Measurements from ENCODE around the gene KRTAP5-10. TPM values are rescaled to one million over a fixed set of nuclear protein-coding genes. Genes with fewer than 3 reads are reported as not detected.
A peak's percentile ranks its signal among the peaks of the same experiment; 100 is the strongest.
"Not testable (repeated sequence)": the region's sequence is repeated elsewhere in the genome, so short reads cannot be mapped to it uniquely, and the experiment has no call there.

The KRTAP5-10 gene
- total and polyA plus RNA-seq, 5 experiments from 2014 or later: not detected

DNA sequence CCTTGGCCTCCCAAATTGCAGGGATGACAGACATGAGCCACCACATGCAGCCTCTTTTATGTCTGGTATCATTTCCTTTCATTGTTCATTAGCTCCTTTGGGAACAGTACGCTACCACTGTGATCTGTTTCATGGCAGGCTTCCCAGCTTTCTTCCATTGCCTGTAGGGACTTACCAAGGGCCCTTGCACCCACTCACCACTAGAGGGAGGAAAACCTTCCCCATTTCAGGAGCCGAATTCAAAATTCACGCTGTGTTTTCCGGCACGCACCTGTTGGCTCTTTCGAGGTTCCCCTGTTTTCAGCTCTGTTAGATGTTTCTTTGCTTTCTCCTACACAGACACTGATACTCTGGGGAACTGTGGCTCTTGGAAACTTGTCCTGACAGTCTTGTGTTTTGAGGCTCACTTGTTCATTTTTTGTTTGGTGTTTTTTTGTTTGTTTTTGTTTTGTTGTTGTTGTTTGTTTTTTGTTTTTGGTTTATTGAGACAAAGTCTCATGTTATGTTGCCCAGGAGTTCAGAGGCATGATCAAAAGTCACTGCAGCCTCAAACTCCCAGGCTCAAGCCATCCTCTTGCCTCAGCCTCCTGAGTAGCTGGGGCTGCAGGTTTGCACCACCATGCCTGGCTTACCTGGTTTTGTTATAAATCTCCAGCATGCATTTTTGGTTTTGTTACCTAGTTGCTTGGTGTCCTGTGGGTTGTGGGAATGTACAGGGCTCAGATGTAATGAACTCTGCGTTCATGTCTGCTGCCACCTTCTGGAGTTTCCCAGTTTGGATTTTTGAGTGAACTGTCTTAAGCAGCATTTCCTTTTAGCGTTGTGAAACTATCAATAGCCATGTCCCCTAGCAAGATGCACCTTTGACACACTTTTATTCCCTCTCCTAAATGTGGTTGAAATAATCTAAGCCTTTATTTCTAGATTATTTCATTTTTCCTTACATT is 15.0 kb downstream of the KRTAP5-10 start:
- Mint-ChIP-seq H3K27ac (no peak overlapping the region), H3K27me3 (peaks cover 14 to 43% (median 22%) of the 10 kb centered on the region in 5 donors), H3K36me3 (no peaks in the 10 kb centered on the region), H3K9me3 (no peaks in the 10 kb centered on the region), H3K4me3 (no peak overlapping the region), H3K4me1 (peaks cover 0 to 3% (median 3%) of the 10 kb centered on the region in 4 donors)
- ATAC-seq (no peak), DNase-seq (peak in 3 of 10 donors; percentile 4 to 11 (median 9))
- POLR2A ChIA-PET: no interaction called here

DNA sequence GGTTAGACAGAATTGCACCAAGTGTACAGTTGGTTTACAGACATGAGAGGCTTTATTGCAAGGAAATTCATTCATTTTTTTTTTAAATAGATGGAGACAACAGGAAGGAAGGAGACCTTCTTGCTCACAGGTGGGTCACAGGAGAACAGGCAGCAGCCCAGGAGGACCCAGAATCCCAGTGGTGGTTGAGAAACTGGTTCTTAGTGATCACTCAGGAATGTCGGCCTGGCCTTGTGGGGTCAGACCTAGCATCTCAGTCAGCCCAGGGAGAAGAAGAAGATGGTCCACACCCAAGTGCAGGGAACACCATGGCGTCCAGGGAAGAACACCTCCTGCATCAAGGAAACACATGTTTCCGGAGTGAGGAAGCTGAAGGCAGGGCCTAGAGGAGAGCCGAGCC is 16.5 kb downstream of the KRTAP5-10 start:
- POLR2A ChIA-PET: no interaction called here
- H3K4me3 Mint-ChIP-seq: no peak overlapping the region
- no peaks in the 10 kb centered on the region for H3K9me3 Mint-ChIP-seq
- no peak for DNase-seq
- no peak for ATAC-seq
- no peaks in the 10 kb centered on the region for H3K36me3 Mint-ChIP-seq
- peaks cover 0 to 3% (median 3%) of the 10 kb centered on the region in 4 donors for H3K4me1 Mint-ChIP-seq
- peaks cover 15 to 54% (median 22%) of the 10 kb centered on the region in 5 donors for H3K27me3 Mint-ChIP-seq
- no peak overlapping the region for H3K27ac Mint-ChIP-seq

DNA sequence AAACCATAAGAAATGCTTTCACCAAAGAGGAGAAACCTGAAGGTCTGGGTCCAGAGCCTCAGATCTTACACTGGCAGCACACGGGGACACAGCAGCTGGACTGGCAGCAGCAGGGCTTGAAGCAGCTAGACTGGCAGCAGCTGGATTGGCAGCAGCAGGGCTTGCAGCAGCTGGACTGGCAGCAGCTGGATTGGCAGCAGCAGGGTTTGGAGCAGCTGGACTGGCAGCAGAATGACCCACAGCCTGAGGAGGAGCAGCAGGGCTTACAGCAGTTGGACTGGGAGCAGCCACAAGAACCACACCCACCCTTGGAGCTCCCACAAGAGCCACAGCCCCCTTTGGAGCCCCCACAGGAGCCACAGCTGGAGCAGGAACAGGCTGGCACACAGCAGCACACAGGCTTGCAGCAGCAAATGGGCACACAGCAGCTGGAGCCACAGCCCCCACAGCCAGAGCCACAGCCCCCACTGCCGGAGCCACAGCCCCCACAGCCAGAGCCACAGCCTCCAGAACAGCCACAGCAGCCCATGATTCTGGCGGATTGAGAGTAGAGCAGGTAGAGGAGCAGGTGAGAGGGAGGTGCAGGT is 17.0 kb downstream of the KRTAP5-10 start, which contains the start of gene KRTAP5-11:
TSS of gene KRTAP5-11 (minus strand) at position 567 of the 587 bp plus-strand sequence. CDS start at position 529, 38 bp downstream.
- POLR2A ChIA-PET: no interaction called here
- Mint-ChIP-seq H3K36me3 (no peaks in the 10 kb centered on the region), H3K4me1 (peaks cover 0 to 3% (median 3%) of the 10 kb centered on the region in 4 donors), H3K4me3 (no peak within 1 kb of the TSS), H3K27me3 (peaks cover 15 to 54% (median 22%) of the 10 kb centered on the region in 5 donors), H3K9me3 (no peaks in the 10 kb centered on the region), H3K27ac (no peak within 1 kb of the TSS)
- DNase-seq (no peak), ATAC-seq (no peak)

DNA sequence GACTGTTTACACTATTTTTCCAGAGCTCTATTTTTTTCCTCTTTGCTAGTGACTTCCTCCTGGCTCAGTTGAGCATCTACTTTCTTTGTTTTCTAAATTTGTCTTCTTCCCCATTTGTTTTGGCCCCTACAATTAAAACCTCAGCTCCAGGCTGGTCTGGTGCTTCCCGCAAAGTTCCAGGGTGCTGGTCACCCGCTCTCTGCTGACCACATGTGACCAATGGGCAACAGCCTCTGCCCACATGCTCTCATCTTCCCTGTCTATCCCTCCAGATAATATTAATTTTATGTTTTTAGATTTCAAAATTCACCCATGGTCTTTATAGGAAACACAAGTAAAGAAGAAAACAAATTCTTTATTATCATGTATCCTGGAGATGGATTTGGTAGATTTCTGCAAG is 17.6 kb downstream of the KRTAP5-10 start:
- ATAC-seq, H3K9me3 Mint-ChIP-seq, H3K36me3 Mint-ChIP-seq, DNase-seq, H3K4me3 Mint-ChIP-seq, H3K27ac Mint-ChIP-seq, POLR2A ChIA-PET, H3K4me1 Mint-ChIP-seq: not testable (repeated sequence)
- peaks cover 15 to 54% (median 22%) of the 10 kb centered on the region in 5 donors for H3K27me3 Mint-ChIP-seq

DNA sequence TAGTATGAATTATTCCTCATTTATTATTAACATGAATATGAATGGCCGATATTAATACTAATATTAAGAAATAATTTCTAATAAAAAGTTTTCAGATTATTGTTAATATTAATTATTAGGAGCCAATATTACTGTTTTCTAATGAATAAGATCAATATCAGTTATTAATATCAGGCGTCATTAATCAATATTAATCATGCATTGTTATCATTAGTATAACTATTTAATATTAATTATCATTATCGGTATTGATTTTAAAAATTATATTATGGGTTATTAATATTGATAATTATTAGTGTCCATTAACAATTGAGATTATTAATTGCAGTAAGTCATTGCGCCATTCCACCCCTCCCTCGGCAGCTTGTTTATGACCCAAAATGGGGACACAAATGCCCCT is 20.3 kb downstream of the KRTAP5-10 start:
- not testable (repeated sequence) for H3K4me3 Mint-ChIP-seq, H3K9me3 Mint-ChIP-seq, H3K27ac Mint-ChIP-seq

DNA sequence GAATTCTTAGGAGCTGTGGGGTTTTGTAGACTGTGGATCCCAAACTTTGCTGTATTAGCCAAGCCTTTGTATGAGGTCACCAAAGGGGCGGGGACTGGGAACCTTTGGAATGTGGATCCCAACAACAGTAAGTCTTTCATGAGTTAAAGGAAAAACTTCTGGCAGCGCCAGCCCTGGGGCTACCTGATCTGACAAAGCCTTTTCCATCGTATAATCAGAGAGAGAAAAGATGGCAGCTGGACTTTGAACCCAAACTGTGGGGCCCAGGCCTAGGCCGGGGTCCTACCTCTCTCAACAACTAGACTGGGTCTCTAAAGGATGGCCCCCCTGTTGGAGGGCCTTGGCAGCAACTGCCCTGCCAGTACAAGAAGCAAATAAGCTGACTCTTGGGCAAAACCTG is 23.0 kb downstream of the KRTAP5-10 start:
- H3K4me3 Mint-ChIP-seq, DNase-seq, POLR2A ChIA-PET, ATAC-seq, H3K27ac Mint-ChIP-seq, H3K9me3 Mint-ChIP-seq, H3K36me3 Mint-ChIP-seq, H3K4me1 Mint-ChIP-seq: not testable (repeated sequence)
- peaks cover 6 to 33% (median 10%) of the 10 kb centered on the region in 5 donors for H3K27me3 Mint-ChIP-seq

More for the DNA sequence above, 20.3 kb downstream of the KRTAP5-10 start:
- H3K4me1 Mint-ChIP-seq, H3K36me3 Mint-ChIP-seq, DNase-seq, ATAC-seq, POLR2A ChIA-PET: not testable (repeated sequence)
- H3K27me3 Mint-ChIP-seq: peaks cover 12 to 53% (median 22%) of the 10 kb centered on the region in 5 donors

DNA sequence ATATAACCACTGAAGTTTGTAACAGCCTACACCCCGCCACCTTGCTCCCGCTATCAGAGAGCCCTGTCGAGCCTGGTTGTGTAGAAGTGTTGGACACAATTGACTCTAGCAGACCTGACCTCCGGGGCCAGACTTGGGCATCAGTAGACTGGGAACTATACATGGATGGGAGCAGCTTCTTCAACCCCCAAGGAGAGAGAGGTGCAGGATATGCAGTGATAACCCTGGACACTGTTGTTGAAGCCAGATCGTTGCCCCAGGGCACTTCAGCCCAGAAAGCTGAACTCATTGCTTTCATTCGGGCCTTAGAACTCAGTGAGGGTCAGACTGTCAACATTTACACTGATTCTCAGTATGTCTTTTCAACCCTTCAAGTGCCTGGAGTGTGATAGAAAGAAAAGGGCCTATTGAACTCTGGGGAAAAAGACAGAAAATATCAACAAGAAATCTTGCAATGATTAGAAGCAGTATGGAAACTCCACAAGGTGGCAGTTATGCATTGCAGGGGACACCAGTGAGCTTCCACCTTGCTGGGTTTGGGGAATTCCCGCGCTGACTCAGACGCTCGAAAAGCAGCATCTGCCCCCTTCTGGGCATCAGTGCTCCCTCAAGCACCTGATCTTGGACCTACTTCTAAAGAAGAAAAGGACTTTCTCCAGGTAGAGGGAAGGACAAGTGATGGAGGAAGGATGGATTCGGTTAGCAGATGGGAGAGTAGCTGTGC is 23.6 kb downstream of the KRTAP5-10 start:
- POLR2A ChIA-PET: not testable (repeated sequence)

DNA sequence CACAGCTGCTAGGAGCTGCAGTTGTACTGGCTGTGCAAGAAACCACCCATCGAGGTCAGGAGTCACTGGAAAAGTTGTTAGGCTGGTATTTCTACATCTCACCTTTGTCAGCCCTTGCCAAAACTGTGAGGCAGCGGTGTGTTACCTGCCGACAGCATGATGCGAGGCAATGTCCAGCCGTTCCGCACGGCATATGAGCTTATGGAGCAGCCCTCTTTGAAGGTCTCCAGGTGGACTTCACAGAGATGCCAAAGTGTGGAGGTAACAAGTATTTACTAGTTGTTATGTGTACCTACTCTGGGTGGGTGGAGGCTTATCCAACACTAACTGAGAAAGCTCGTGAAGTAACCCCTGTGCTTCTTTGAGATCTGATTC is 24.2 kb downstream of the KRTAP5-10 start:
- DNase-seq, POLR2A ChIA-PET, H3K9me3 Mint-ChIP-seq, ATAC-seq, H3K36me3 Mint-ChIP-seq, H3K4me1 Mint-ChIP-seq, H3K4me3 Mint-ChIP-seq, H3K27ac Mint-ChIP-seq: not testable (repeated sequence)
- peaks cover 6 to 31% (median 7%) of the 10 kb centered on the region in 5 donors for H3K27me3 Mint-ChIP-seq

More for the DNA sequence above, 23.6 kb downstream of the KRTAP5-10 start:
- not testable (repeated sequence) for H3K27ac Mint-ChIP-seq, ATAC-seq, H3K4me3 Mint-ChIP-seq, H3K36me3 Mint-ChIP-seq, H3K9me3 Mint-ChIP-seq, H3K4me1 Mint-ChIP-seq
- peaks cover 6 to 34% (median 10%) of the 10 kb centered on the region in 5 donors for H3K27me3 Mint-ChIP-seq
- DNase-seq: peak in 4 of 10 donors; percentile 4 to 12 (median 9)

DNA sequence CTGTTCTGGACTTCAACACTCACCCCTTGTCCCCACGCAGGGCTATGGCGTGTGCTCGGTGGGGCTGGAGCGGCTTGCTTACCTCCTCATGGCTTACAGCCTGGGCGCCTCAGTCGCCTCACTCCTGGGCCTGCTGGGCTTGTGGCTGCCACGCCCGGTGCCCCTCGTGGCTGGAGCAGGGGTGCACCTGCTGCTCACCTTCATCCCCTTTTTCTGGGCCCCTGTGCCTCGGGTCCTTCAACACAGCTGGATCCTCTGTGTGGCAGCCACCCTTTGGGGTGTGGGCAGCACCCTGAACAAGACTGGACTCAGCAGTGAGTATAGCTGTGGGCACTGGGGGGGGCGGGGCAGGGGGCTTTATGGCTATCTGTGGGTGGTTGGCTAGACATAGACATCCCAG is 37.9 kb downstream of the KRTAP5-10 start:
- H3K4me1 Mint-ChIP-seq: peaks cover 5 to 12% (median 6%) of the 10 kb centered on the region in 4 donors
- H3K36me3 Mint-ChIP-seq, DNase-seq, H3K27ac Mint-ChIP-seq, H3K9me3 Mint-ChIP-seq, H3K4me3 Mint-ChIP-seq, ATAC-seq, POLR2A ChIA-PET: not testable (repeated sequence)
- peaks cover 8 to 64% (median 33%) of the 10 kb centered on the region in 5 donors for H3K27me3 Mint-ChIP-seq

DNA sequence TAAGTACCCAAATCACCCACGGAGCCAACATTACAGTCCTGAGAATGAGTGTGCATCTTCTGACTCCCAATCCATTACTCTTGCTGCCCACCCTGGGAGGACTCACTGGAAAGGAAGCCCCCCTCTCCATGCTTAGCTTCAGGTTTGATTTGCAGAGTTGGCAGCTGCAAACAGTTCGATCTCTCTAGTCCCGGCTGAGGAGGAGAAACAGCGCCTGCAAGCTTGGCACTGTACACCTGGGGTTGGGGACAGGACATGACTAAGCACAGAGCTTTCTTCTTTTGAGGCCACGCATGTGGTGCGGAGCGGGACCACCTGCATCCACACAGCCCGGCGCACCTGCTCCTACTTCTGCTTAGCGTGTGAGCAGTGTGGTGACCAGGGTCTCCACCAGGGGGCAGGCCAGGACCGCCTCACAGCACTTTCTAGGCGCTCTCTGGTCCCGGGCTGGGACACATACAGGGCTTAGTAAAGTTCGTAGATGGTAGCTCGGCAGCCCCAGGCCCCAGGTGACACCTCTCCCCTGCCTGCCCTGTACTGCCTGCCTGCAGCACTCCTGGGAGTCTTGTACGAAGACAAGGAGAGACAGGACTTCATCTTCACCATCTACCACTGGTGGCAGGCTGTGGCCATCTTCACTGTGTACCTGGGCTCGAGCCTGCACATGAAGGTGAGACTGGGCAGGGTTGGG is 39.6 kb downstream of the KRTAP5-10 start:
- DNase-seq, H3K9me3 Mint-ChIP-seq, H3K36me3 Mint-ChIP-seq, ATAC-seq, H3K27ac Mint-ChIP-seq, POLR2A ChIA-PET: not testable (repeated sequence)
- Mint-ChIP-seq H3K27me3 (peaks cover 14 to 67% (median 42%) of the 10 kb centered on the region in 5 donors), H3K4me3 (peak overlapping the region in 1 of 10 donors; percentile 27), H3K4me1 (peaks cover 5 to 12% (median 6%) of the 10 kb centered on the region in 4 donors)

DNA sequence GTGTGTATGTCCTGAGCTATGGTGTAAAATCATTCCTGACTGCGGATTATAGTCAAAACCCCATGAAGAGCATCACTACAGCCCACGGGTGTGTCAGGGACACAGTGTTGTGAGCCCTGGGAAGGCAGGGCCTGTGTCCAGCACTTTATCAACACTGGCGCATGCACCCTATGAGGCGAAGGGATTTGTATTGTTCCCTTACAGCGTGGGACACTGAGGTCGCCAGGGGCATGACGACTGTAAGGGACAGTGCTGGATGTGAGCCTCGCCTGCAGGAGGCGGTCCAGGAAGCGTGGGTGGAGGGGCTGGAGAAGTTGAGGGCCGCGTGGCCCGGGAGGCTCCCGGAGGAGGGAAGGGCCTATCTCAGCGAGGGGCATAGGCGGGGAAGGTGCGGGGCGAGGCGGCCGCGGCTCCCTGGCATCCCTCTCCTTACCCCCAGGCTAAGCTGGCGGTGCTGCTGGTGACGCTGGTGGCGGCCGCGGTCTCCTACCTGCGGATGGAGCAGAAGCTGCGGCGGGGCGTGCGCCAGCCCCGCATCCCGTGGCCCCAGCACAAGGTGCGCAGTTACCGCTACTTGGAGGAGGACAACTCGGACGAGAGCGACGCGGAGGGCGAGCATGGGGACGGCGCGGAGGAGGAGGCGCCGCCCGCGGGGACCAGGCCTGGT is 41.6 kb downstream of the KRTAP5-10 start:
- H3K9me3 Mint-ChIP-seq, H3K36me3 Mint-ChIP-seq, ATAC-seq, H3K27ac Mint-ChIP-seq, DNase-seq, POLR2A ChIA-PET: not testable (repeated sequence)
- Mint-ChIP-seq H3K4me1 (peaks cover 5 to 12% (median 6%) of the 10 kb centered on the region in 4 donors), H3K4me3 (peak overlapping the region in 9 of 10 donors; percentile 20 to 75 (median 62)), H3K27me3 (peaks cover 20 to 63% (median 45%) of the 10 kb centered on the region in 5 donors)
